Dedifferentiated amniotic fluid mesenchymal stem cell (primary cell): ENCODE measurements around the gene RICTOR.
"Not testable (repeated sequence)": the region's sequence is repeated elsewhere in the genome, so short reads cannot be mapped to it uniquely, and the experiment has no call there.

Source experiments
- DNase-seq: peaks from one replicate; pipeline ENCODE4 v3.0.0-alpha.2; 2016; ENCODE audit errors: extremely low spot score

The RICTOR gene

DNA sequence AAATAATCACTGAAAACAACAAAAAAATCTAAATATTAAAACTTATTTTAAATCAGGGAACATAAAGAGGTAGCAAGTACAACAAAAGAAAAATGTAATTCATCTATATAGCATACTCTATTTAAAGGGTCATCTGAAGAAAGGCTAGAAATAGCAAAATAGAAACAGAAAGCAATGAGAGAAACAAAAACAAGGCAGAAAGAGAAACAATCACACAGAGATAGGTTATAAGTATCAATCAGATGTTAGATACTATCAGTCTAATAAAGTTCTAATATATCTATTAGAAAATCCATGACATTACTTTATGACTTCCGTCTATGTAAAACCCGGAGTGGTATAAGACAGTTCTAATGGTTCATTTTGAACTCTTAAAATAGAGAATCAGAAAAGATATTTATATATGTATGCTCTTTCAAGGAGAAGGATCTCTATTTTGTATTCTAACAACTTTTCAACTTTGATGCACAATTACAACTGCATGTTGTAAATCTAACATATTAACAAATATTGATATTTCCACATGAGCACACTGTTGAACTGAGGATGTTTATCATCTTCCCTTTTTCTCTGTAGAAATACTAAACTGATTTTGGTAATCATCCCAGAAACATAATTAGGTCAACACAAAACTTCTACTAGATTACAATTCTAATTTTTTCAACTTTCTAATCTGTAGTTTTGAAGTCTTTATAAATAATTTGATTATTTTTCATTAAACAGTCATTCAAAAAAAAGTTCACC is 15.8 kb downstream of the RICTOR start:
- DNase-seq = no peak

DNA sequence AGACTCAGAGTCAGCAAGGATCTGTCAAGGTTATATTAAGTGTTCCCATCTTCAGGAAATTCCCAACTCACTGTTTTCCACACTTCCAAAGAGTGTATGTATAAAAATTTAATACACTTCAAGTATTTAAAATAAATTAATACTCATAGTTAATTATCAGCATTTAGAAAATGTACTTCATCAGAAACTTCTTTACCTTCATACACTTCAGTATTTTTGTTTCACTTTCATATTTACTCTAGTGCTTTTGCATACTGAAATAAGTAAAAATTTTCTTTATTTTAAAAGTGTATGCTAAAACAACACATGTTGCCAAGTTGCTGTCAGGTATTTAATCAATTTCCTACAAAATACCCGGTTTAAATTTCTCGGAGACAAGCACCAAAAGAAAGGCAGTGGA is 16.5 kb downstream of the RICTOR start:
- DNase-seq = no peak

DNA sequence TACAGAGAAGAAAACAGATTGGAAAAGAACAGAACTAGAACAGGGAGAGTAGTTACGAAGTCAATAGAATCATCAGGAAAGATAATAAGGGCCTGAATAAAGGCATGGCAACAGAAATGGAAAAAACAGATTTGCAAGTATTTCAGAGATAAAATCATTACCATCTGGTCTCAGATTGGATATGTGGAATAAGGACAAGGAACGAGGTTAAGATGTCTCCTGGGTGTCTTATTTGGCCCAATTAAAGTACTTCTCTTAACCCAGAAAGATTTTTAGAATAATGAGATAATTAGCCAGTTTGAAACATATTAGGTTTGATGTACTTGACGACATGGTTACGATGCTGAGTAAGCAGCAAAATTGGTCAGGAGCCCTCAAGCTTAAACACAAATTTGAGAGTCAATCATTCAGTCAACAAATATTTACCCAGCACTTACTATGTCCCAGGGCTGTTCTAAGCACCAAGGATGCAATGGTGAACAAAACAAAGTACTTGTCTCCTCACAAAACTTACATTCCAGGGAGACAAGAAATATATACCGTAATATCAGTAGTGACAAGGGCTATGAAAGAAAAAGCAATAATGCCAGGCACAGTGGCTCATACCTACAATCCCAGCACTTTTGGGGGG is 18.3 kb downstream of the RICTOR start:
- DNase-seq = no peak

DNA sequence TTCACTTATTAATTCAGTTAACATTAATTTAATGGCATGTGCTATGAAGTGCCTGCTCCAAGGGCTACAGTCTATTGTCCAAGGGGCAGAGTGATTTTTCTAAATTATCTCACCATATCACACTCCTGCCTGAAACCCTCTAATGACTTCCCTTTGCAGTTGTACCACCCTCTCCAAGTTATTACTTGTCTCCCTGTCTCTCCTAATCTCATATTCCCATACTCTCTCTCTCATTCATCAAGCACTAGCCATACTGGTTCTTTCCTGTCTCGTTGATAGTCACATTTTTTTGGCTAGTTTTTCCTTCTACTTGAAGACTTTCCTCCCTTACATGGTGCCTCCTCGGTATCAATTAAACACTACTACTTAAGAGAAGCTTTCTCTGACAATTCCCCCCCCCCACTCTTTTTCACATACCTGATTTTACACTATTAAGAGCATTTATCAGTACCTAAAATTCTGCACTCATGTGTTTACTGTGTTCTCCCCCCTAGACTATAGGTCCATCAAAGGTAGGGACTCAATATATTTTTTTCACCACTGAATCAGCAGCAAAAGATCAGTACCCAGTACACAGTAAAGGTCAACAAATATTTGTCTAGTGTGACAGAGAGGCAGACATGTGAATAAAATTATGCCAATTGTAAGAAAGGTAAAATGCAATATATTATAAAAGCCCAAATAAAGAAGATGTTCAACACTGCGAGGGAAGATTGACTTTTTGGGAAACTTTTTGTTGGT is 19.0 kb downstream of the RICTOR start:
- no peak for DNase-seq

DNA sequence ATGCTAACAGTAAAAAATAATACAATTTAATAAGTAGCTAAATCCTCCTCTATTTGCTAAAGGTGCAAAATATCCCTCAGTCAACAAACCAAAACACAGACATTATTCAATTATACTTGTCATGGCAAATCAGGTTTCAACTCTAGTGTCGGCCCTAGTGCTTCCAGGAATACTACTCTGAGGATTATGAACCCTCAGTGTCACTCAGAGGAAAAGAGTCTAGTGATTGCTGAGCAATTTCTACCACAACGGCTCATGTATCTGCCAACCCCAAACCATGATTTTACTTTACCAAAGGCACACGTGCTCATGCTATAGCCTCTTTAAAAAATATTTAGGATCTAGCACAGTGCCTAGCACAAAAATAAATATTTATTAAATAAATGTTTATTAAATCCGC is 21.0 kb downstream of the RICTOR start:
- no peak for DNase-seq

DNA sequence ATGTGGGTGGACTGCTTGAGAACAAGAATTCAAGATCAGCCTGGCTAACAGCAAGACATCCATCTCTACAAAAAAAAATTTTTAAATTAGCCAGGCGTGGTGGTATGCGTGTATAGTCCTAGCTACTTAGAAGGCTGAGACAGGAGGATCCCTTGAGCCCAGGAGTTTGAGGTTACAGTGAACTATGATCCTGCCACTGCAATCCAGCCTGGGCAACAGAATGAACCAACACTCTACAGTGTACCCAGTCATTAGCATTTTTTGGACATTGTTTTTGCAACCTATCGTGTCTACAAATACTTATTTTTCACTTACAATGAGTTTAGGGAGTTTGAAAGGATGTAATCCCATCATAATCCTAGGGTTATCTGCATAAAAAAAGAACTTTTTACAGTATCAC is 22.1 kb downstream of the RICTOR start:
- DNase-seq = no peak

DNA sequence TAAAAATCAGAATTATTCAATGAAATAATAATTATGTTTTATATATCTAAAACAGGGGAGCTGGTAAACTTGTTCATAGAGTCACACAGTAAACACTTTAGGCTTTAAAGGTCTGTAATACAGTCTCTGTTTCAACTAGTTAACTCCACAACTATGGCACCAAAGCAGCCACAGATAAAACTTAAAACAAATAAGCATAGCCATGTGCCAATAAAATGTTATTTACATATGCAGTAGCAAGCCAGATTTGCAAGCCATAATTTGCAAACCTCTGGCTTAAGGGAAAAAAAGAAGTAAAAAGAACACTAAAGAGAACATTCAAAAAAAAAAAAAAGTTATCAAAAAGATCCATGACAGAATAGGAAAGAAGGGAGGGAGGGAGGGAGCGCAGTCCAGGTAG is 24.9 kb downstream of the RICTOR start:
- DNase-seq = no peak

DNA sequence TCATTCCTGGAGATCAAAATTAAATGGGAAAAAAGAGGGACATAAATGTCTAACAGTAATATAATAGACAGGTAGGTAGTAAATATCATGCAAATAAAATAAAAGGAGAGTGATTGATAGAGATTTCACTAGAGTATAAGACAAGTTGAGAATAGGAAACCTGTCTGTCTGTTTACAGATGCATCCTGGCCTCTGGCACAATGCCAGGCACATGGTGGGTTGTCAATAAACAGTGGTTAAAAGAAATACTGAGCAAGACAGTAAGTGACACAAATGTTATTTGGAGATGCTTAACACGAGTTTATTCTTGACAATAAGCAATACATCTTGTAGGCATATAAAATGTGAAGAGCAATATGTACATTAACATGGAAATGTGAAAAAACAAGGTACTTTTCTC is 33.3 kb downstream of the RICTOR start:
- no peak for DNase-seq

DNA sequence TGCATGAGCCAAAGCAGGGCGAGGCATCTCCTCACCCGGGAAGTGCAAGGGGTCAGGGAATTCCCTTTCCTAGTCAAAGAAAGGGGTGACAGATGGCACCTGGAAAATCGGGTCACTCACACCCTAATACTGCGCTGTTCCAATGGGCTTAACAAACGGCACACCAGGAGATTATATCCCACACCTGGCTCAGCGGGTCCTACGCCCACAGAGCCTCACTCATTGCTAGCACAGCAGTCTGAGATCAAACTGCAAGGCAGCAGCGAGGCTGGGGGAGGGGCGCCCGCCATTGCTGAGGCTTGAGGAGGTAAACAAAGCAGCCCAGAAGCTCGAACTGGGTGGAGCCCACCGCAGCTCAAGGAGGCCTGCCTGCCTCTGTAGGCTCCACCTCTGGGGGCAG is 39.7 kb downstream of the RICTOR start:
- not testable (repeated sequence) for DNase-seq

DNA sequence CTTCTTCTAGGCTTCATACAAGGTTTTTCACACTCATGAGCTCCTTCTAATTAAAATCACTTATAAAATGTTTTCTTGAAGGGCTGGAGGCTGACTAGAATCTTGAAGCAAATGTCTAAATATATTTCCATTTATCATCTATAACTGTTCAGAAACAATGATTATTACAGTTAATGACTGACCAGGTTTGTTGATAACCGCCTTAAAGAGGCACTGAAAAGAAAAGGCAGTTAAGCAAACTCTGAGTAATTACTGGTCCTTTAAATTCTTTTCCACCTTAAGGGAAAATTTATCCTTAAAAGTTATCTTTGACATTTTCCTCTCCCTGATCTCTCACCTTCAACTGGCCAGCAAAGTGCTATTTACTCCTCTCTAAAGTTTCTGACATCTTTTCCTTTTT is 43.2 kb downstream of the RICTOR start:
- no peak for DNase-seq

DNA sequence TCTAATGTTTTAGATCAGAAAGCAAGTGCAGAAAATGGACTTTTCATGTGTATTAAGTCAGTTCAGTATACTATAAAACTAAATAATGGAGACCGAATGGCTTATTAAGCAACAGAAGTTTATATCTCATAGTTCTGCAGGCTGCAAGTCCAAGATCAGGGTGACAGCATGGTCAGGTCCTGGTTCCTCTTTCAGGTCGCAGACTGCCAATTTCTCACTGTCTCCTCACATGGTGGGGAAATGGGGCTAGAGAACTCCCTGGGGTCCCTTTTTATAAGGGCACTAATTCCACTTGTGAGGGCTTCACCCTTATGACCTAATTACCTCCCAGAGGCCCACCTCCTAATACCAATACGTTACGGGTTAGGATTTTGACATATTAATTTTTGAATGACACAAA is 48.7 kb downstream of the RICTOR start:
- DNase-seq = no peak

DNA sequence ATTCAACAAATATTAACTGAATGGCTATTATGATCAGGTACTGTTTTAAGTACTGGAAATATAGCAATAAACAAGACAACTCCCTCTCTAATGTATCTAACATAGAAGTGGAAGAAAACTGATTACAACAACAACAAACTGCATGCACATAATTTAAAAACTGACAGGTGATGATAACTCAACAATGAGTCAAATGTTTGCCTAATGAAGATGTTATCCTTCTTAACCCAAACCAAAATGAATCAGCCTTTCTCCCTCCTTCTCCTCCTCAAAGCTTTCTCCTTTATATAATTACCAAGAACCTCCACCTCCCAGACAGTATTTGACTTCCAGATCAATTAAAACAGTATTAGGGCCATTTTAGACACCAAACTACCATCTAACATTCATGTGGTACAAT is 49.3 kb downstream of the RICTOR start:
- no peak for DNase-seq

DNA sequence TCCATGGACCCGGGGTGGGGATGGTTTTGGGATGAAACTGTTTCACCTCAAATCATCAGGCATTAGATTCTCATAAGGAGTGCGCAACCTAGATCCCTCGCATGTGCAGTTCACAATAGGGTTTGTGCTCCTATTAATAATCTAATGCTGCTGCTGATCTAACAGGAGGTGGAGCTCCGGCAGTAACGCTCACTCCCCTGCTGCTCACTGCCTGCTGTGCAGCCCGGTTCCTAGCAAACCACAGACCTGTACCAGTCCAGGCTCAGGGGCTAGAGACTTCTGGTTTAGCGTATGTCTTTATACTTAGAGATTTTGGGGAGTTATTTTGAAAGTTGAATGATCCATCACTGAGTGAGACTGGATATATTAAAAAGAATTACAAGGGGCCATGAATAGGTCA is 50.2 kb downstream of the RICTOR start:
- no peak for DNase-seq

DNA sequence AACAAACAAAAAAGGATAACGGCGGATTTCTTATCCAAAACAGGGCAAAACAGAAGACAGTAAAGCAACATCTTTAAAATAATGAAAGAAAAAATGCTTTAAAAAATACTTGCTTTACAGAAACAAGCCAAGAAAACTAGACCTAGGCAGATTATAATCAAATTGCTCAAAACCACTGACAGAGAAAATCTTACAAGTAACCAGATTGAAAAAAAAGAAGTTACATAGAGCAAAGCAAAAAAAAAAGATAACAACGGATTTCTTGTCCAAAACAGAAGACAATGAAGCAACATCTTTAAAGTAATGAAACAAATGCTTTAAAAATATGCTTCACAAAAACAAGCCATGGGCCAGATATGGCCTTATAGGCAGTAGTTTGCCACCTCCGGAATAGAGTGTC is 51.1 kb downstream of the RICTOR start:
- no peak for DNase-seq

DNA sequence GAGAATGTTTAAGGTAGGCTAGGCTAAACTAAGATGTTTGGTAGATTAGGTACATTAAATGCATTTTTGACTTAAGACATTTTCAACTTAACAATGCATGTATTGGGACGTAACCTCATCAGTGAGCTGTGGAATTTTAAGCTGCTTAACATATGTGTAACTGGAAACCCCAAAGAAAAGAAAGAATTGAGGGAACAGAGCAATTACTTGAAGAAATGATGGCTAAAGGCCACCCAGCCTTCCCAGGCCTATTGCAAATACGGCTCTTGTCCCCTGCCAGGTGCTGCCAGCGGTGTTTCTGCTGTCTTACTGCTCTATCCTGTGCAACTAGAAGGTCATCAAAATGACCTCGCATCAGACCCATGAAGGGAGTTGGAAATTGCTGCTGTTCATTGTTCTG is 52.0 kb downstream of the RICTOR start:
- no peak for DNase-seq

DNA sequence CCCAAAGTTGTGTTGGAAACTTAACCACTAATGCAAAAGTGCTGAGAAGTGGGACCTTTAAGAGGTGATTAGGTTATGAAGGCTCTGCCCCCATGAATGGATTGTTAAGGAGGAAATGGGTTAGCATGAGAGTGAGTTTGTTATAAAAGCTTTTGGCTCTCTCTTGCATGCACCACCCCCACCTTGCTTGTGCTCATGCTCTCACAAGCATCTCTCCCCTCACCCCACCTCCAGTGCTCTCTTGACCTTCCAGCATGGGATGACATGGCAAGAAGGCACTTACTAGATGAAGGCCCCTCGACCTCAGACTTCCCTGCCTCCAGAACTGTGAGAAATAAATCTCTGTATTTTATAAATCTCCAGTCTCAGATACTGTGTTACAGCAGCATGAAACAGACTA is 52.8 kb downstream of the RICTOR start:
- DNase-seq = no peak

DNA sequence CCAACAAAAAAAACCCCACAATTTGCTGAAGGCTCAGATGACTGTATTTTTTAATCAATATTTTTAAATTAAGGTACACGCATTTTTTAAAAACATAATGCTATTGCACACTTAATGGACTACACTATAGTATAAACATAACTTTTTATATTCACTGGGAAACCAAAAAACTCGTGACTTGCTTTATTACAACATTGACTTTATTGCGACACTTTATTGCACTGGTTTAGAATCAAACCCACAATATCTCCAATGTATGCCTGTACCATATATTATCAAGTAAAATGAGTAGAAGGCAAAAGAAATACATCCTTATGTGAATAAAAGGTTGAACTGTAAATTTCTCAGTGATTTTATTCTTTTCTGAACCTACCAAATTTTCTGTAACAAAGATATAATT is 53.7 kb downstream of the RICTOR start:
- no peak for DNase-seq

DNA sequence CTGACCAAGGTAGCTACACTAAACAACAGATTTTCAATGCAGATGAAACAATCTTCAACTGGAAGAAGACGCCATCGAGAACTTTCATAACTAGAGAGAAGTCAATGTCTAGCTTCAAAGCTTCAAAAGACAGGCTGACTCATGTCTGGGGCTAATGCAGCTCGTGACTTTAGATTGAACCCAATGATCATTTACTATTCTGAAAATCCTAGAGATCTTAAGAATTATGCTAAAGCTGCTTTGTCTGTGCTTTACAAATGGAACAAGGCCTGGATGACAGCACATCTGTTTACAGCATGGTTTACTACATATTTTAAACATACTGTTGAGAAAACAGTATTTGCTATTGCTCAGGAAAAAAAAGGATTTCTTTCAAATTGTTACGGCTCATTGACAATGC is 54.9 kb downstream of the RICTOR start:
- DNase-seq = no peak

DNA sequence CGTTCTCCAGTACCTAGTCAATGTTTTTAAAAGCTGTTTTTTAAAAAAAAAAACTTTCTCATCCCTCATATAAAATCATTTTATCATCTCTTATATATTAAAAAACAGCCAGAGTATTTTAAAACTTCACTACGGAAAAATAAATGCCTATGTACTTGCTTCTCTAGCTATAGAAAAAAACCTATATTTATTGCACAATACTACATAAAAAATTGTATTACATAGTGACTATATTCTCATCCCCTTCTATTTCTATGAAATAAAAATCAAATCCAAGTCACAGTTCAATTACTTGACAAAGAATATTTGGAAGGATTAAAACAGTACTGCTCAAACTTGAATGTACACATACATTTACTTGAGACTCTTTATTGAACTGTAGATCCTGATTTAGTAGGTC is 56.7 kb downstream of the RICTOR start:
- DNase-seq = no peak

DNA sequence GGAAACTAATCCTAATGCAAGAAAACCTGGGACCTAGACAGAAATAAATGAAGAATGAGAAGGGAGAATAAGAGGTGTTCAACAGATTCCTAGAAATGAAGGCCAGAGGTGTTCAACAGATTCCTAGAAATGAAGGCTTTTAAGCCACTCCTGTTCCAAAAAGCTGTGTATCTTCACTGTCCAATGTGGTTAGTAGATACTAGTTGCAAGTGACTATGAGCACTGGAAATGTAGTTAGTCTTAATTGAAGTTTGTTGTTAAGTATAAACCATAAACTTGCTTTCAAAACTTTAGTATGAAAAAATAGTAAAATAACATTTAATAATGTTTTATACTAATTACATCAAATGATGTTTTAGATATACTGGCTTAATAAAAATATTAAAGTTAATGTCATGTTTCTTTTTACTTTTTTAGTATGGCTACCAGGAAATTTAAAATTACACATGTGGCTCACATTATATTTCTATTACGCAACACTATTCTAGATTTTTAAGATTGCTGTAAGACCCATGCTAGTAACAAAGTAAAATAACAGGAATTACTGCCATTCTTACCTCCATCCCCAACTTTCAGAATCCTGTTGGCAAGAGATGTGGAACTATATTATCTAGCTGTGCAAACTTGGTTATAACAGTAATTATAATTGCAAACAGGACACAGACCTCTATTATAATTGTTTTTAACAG is 57.5 kb downstream of the RICTOR start:
- no peak for DNase-seq

DNA sequence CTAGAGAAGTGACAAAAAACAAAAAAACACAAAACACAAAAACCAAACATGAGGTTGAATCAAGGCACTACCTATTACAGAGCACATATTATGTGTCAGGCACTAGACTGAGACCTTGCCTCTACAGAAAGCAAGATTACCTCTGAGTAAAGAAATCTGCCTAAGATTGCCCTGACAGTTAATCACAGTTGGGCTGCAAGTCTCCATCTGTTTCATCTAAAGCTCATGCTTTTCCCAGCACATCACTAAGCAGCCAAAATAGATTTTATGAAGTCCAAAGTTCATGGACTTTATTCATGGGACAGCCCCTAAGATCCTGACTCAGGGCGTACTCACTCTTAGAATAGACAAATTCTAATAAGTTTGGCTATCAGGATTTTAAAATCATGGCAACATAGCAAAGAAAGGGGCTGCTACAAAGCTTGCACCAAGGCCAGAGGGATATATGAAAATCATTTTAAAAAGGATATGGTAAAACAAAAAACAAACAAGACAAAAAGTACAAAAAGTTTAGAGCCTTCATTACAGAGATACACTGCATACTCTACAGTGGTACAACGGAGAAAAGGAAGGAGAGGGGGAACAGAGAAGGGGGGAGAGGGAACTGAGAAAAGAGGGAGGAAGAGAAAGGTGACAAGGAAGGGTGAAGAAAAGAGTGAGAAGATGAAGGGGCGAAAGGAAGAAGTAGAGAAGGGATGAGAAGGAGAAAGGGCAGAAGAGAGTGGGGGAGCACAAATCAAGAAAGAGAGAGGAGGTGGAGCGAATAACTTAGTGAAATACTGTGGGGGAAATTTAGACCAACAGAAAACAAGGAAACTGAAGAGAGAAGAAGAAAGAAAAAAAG is 58.2 kb downstream of the RICTOR start:
- DNase-seq = peak; percentile 49

DNA sequence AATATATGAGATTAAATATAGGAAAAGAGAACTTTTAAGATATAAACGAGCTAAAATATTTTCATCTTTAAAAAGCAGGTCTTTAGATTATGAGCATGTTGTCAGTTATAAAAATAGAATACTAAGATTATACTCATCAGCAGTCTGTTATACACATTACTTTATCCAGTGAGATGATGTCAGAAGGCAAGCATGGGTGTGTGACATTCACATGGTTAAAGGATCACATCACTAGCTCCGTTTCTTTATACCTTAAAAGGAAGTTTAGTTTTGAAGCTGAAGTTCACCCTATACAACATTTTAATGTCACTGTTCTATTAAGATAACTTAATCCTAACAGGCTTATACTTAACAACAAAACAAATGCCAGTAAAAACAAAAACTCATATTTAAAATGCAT is 59.6 kb downstream of the RICTOR start:
- DNase-seq = peak; percentile 82
